Suprapubic skin (tissue), 3 donors: ENCODE measurements around the gene G6PC3.
"Not testable (repeated sequence)": the region's sequence is repeated elsewhere in the genome, so short reads cannot be mapped to it uniquely, and the experiment has no call there.

Experiments used
- POLR2A ChIP-seq, 2 donors: fragments of 450-650 bp; IDR thresholded peaks; one replicate each; pipeline ENCODE4 v1.6.1; 2017; ENCODE audit warnings: antibody characterized with exemption in 2 of 2, mild to moderate bottlenecking in 2 of 2, moderate library complexity in 2 of 2
- TF ChIP-seq, protein P1 (sequence below), 2 donors: fragments of 200-600 bp in 1 of 2; fragments of 450-650 bp in 1 of 2; sonication (generic) in 1 of 2; IDR thresholded peaks; one replicate each; pipeline ENCODE4 v1.5.1; 2016 to 2019; ENCODE audit warnings: antibody characterized with exemption in 2 of 2, mild to moderate bottlenecking in 1 of 2, moderate library complexity in 1 of 2

DNA sequence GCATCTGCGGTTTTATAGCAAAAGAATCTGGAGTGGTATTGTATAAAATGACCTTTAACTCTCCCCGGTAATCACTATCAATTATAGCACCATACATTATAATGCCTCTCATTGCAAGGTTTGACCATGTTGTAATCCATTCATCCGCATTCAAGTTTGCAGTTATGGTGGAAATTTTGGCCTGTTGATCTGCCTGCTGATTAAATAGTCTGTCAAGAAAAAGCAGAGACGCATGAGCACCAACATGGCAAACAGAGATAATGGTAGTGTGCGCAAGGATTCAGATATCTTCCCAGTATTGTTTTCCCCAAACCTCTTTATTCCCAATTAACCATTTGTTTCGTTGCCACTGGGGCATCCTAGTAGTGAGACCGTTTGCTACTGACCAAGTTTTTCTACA lies 49.3 kb upstream of the G6PC3 start:
- TF ChIP-seq, protein P1, sequence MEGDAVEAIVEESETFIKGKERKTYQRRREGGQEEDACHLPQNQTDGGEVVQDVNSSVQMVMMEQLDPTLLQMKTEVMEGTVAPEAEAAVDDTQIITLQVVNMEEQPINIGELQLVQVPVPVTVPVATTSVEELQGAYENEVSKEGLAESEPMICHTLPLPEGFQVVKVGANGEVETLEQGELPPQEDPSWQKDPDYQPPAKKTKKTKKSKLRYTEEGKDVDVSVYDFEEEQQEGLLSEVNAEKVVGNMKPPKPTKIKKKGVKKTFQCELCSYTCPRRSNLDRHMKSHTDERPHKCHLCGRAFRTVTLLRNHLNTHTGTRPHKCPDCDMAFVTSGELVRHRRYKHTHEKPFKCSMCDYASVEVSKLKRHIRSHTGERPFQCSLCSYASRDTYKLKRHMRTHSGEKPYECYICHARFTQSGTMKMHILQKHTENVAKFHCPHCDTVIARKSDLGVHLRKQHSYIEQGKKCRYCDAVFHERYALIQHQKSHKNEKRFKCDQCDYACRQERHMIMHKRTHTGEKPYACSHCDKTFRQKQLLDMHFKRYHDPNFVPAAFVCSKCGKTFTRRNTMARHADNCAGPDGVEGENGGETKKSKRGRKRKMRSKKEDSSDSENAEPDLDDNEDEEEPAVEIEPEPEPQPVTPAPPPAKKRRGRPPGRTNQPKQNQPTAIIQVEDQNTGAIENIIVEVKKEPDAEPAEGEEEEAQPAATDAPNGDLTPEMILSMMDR (IDR thresholded peaks at IDR 0.05) = not testable (repeated sequence)
- not testable (repeated sequence) for TF ChIP-seq POLR2A (IDR thresholded peaks at IDR 0.05)
